ENCODE results near the gene MGMT.

DNA sequence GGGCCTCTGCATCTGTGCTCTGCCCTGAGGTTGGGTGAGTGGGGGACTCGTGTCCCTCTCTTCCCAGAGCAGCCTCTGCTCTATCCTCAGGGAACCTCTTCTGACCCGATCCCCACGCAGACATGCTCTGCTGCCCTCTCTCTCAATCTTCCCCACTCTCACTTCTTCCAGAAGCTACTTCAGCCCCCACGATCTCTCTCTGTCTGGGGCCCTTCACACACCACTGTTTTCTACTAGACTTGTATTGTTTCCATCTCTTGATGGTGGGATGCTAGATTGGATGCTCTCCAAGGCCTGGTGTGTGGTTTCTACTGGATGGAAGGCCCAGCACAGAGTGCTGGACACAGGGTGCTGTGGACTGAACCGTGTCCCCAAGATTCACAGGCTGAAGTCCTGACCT, 10.0 kb downstream of the MGMT start:
- TF ChIP-seq ZNF274 (IDR thresholded peaks at IDR 0.05; ENCODE audit: low read depth, low read length) (no peak), YY1 (IDR thresholded peaks at IDR 0.05; ENCODE audit: insufficient read depth, insufficient read length) (no peak), SUZ12 (IDR thresholded peaks at IDR 0.05; ENCODE audit: extremely low read depth, insufficient read depth, insufficient read length) (no peak)
